Testis (tissue), 2 donors: ENCODE results near the gene KLF9.

ENCODE experiments used
- POLR2A ChIP-seq: fragments of 450-650 bp; IDR thresholded peaks from one replicate; pipeline ENCODE4 v1.6.1; 2017; ENCODE audit warnings: antibody characterized with exemption, mild to moderate bottlenecking, moderate library complexity
- TF ChIP-seq, protein P1 (sequence below), 3 experiments: fragments of 450-650 bp in 2 of 3; fragments of 200-600 bp in 1 of 3; sonication (generic) in 1 of 3; IDR thresholded peaks; one replicate each; pipeline ENCODE4 v1.5.1; 2016 to 2019; ENCODE audit warnings: antibody characterized with exemption in 3 of 3, mild to moderate bottlenecking in 2 of 3, moderate library complexity in 1 of 3

DNA sequence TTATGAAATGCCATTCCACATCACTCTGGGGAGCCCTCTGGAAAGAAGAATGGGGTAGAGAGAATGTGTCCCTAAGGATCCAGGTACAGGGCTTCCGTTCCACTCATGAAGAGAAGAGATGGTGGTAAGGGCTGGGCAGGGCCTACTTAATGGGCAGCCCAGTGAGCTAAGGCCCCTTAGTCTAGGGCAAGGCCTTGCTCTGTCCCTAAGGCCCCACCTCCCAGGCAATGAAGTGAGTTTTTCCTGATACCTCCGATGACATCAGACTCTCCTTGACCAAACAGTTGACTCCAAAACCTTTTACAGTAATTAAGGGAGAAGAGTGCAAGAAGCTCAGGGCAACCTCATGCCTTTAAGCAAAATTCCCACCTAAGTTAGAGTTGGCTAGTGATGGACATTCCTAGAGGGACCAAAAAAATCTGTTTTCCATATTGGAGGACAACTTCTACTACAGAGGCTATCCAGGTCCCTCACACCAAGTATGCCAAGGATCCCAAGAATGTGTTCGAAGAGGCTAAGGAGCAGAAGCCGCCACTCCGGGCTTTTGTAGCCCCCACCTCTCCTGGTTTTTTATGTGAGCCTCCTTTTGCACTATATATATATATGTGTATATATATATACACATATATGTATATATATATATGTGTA lies 5.9 kb downstream of the KLF9 start:
- TF ChIP-seq, protein P1, sequence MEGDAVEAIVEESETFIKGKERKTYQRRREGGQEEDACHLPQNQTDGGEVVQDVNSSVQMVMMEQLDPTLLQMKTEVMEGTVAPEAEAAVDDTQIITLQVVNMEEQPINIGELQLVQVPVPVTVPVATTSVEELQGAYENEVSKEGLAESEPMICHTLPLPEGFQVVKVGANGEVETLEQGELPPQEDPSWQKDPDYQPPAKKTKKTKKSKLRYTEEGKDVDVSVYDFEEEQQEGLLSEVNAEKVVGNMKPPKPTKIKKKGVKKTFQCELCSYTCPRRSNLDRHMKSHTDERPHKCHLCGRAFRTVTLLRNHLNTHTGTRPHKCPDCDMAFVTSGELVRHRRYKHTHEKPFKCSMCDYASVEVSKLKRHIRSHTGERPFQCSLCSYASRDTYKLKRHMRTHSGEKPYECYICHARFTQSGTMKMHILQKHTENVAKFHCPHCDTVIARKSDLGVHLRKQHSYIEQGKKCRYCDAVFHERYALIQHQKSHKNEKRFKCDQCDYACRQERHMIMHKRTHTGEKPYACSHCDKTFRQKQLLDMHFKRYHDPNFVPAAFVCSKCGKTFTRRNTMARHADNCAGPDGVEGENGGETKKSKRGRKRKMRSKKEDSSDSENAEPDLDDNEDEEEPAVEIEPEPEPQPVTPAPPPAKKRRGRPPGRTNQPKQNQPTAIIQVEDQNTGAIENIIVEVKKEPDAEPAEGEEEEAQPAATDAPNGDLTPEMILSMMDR (IDR thresholded peaks at IDR 0.05) = no peak
- no peak for TF ChIP-seq POLR2A
